Stimulated activated CD4-positive, alpha-beta T cell treated with anti-CD3 and anti-CD28 coated beads, Interleukin-1b, Interleukin-23, amount 100 ng/mL, for 1 hour (primary cell): ENCODE data around the gene PIRT.

ENCODE experiments used
- DNase-seq, 2 donors: peaks; one replicate each; pipeline ENCODE4 v3.0.0-alpha.2; 2020; ENCODE audit warnings: low read depth in 2 of 2

Gene PIRT

GRCh38 chr17:10789694-10790271 lies 48.1 kb downstream of the PIRT start:
- DNase-seq, result no peak

DNA sequence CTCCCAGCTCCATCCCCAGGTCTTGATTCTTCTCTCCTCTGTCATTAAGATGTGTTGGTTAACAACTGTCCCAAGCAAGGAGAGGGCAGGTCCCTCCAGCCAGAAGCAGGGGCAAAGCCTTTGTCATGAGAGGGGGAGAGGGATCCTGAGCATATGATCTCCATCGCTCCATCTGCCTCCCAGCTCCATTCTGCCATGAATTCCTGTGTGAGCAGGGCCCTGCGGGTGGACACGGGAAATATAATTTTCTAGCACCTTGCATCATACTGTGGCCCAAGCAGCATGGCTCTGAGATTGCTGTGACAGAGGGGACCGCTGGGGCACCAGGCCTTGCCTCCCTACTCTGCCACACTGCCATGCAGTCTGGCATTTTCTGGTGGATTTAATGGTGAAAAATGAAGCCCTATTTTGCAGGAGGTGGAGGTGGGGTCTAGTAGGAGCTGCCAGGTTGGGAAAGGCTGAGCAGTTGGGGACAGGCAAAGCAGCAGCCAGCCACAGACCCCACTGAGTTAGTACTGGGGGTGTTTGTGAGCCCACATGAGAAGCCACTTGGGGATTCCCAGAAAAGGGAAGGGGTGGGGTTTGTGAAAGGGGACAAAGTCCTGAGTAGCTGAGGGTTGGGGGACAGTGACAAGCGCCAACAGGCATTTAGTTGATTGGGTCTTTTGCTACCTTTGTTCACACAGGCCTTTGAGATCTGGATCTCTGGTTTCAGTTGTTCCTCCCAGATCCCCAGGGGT lies 50.4 kb downstream of the PIRT start:
- no peak for DNase-seq

DNA sequence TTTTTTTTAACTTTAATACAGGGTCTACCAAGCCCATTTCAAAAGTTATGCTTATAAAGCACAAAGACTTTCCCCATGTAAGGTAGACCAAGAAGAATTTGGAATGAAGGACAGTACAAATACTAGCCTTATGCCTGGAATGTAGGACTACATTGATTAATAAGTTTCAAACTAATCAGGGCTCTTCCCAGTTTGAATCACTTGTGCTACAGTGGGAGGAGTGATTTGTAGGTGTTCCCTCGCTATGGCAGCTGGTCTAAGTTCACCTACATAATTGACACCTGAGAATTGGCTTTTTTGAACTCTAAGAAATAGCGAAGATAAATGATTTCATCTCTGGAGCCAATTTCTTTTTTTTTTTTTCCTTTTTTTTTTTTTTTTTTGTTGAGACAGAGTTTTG lies 52.6 kb downstream of the PIRT start:
- DNase-seq, result no peak

GRCh38 chr17:10779609-10780008 lies 58.3 kb downstream of the PIRT start:
- DNase-seq, result no peak

DNA sequence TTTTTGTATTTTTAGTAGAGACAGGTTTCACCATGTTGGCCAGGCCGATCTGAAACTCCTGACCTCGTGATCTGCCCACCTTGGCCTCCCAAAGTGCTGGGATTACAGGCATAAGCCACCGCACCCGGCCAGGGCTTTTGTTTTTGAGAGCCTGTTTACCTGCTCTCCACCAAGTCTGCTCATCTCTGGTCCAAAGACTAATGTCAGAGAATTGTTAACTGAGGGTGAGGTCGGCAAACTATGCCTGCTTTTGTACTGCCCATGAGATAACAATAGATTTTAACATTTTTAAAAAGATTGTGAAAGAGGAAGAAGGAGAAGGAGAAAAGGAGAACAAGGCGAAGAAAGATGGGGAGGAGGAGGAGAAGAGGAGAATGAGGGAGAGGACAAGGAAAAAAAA lies 60.0 kb downstream of the PIRT start:
- no peak for DNase-seq

DNA sequence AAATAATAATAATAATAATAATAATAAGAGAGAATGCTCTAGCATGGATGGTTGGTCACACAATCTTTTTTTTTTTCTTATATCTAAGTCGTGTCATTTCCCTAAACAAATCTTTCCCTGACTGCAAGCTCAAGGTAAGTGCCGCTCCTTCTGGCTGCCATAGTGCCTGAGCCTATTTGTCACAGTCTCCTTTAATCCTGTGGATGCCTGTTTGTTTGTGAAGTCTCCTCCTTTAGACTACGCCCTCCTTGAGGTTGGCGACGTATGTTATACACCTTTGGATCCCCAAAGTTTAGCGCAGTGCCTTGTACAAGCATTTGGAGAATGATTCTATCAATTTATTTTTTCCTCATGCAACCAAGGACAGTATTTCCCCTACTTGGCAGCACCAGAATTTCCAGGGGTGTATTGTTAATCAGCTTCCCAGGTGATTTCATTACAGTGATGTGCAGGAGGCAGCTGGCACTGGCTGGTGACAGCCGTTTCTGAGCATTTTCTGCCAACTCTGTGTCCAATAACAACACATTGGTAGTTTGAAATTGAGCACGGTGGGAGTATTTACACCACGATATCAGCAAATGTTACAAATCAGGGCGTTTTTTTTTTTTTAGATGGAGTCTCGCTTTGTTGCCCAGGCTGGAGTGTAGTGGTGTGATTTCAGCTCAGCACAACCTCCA lies 60.6 kb downstream of the PIRT start:
- no peak for DNase-seq

DNA sequence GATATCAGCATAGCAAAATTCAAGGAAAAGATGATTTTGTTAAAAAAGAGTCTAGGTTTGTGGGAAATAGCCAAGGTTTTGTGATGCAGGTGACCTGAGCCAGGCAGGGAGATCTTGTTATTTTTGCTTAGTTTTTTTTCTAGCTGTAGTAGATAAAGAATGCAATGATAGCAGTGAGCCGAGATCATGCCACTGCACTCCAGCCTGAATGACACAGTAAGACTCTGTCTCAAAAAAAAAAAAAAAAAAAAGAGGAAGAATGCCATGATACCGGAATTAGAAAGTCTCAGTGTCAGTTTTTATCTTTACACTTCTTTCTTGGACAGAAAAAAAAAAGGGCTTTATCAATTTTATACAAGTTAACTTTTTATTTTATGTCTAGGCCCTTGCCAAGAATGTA lies 61.5 kb downstream of the PIRT start:
- DNase-seq, result no peak

DNA sequence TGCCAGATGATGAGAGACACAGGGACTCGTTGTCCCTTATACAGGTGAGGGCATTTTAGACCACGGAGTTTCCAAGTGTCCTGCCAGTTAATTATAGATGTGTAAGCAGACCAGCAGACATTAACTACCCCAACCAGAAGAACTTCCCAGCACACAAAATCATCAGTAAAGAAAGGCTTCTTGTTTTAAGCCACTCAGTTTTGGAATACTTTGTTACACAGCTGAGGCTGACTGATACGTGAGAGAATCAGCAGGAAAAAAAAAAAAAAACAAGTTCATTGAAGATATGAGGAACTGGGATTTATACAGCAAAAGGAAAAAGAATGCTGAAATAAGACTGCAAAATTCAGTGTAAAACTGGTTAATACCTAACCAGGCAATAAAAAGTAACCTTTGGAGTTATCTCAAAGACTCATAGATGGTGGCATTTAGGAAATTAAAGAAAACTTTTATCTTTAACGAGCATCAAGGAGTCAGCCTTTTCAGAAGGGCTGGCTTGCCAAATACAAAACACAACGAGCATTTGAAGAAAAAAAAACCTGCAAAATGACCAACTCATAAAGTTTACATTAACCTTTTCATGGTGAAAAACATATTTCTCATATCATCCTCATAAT lies 62.0 kb downstream of the PIRT start:
- no peak for DNase-seq

- DNase-seq, result no peak
These were observed 62.8 kb downstream of the PIRT start for GRCh38 chr17:10775058-10775457.

DNA sequence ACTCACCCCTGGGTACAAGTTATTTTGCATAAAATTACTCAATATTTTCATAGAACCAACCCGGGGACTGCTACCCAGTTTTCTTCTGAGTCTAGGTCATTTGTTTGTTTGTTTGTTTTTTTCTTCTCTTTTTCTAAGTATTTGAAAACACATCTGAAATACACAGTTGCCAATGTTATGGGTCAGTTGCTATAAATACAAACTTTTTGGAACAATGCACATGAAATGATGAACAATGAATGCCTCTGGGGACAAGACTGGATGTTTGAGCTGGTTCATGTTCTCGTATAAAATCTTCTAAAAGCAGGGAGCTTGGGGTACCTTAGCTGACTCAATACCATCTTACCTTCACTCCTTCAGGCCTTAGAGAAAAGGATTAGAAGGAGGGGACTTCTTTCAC lies 64.5 kb downstream of the PIRT start:
- DNase-seq, result no peak
